Measurements from ENCODE around the gene TMEM119. TPM values are rescaled to one million over a fixed set of nuclear protein-coding genes. Genes with fewer than 3 reads are reported as not detected.
A peak's percentile ranks its signal among the peaks of the same experiment; 100 is the strongest.

The TMEM119 gene
- total and polyA plus RNA-seq, 2 of the 13 experiments (the other 11 are each of a cell fraction or from before 2014, with no cell fraction given) = not detected

DNA sequence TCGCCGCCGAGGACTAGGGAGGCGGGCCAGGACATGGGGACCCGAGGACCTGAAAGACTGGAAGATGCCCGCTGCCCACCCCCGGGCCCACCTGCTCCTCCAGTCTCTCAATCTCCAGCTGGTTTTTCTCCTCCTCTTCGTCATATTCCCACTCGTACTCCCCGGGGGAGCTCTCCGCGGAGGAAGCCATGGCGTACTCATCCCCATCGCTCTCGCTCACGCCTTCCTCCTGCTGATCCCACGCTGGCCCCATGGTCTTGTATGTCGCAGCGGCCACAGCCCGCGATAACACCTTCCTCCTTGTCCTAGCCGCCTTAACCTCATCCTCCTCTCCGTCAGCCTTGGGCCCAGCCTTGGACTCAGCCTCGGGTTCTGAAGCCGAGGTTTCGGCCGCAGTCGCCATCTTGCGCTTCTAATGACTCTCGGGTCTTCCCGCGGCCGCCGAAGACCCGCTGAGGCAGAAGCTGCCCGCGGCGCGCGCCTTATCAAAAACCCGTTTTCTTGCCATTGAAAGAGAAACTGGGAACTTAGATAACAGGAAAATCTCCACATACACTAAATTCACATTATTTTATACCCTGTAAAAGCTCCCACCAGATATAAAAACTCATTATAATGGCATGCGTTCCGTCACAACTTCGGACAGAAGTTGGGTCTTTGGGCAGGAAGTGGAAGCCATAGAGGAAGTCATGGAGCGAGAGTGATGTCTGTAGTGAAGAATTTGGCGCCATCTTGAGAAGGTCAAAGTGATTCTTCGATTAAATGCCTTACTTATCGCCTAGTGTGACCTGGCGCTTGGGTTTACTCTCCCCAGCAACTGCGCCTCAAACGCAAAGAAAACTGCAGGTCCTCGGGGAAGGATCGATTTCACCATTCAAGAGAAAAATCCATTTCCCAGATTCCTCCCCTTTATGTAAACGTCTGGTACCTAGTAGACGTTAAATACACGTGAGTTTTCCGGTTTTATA lies 36.8 kb downstream of the TMEM119 start, which contains the start of gene SART3 (continued):
- TF ChIP-seq, protein P1, sequence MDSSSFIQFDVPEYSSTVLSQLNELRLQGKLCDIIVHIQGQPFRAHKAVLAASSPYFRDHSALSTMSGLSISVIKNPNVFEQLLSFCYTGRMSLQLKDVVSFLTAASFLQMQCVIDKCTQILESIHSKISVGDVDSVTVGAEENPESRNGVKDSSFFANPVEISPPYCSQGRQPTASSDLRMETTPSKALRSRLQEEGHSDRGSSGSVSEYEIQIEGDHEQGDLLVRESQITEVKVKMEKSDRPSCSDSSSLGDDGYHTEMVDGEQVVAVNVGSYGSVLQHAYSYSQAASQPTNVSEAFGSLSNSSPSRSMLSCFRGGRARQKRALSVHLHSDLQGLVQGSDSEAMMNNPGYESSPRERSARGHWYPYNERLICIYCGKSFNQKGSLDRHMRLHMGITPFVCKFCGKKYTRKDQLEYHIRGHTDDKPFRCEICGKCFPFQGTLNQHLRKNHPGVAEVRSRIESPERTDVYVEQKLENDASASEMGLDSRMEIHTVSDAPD (CRISPR knock-in tag; IDR thresholded peaks at IDR 0.05) = 0 out of 2 replicates have a peak, but pooled peaks have one; percentile 27
- TF ChIP-seq ZFYVE20 (CRISPR knock-in tag; IDR thresholded peaks at IDR 0.05; ENCODE audit: borderline replicate concordance, low read depth) (0 out of 2 replicates have a peak, but pooled peaks have one; percentile 37), WIZ (CRISPR knock-in tag; IDR thresholded peaks at IDR 0.05) (0 out of 2 replicates have a peak, but pooled peaks have one; percentile 32), SP2 (CRISPR knock-in tag; IDR thresholded peaks at IDR 0.05) (no peak), ZSCAN25 (CRISPR knock-in tag; IDR thresholded peaks at IDR 0.05) (peak; percentile 17; the same call in 1 of the 2 replicates), JUNB (CRISPR knock-in tag; IDR thresholded peaks at IDR 0.05; ENCODE audit: borderline replicate concordance) (no peak), ZFP90 (CRISPR knock-in tag; IDR thresholded peaks at IDR 0.05; ENCODE audit: borderline replicate concordance) (0 out of 2 replicates have a peak, but pooled peaks have one; percentile 39), GPN1 (CRISPR knock-in tag; IDR thresholded peaks at IDR 0.05; ENCODE audit: borderline replicate concordance) (no peak; the same call in 1 of the 2 replicates), FOXC1 (CRISPR knock-in tag; IDR thresholded peaks at IDR 0.05; ENCODE audit: borderline replicate concordance) (0 out of 2 replicates have a peak, but pooled peaks have one; percentile 43), TMF1 (CRISPR knock-in tag; IDR thresholded peaks at IDR 0.05; ENCODE audit: low read depth) (no peak), RARG (CRISPR knock-in tag; IDR thresholded peaks at IDR 0.05; ENCODE audit: low read depth) (no peak), ZNF329 (CRISPR knock-in tag; IDR thresholded peaks at IDR 0.05; ENCODE audit: low read depth) (no peak), PHF5A (CRISPR knock-in tag; IDR thresholded peaks at IDR 0.05; ENCODE audit: low read depth, unreplicated experiment) (no peak), ZNF724P (CRISPR knock-in tag; IDR thresholded peaks at IDR 0.05; ENCODE audit: borderline replicate concordance) (no peak), TBP (CRISPR knock-in tag; IDR thresholded peaks at IDR 0.05) (no peak)
- TF ChIP-seq, protein P2, sequence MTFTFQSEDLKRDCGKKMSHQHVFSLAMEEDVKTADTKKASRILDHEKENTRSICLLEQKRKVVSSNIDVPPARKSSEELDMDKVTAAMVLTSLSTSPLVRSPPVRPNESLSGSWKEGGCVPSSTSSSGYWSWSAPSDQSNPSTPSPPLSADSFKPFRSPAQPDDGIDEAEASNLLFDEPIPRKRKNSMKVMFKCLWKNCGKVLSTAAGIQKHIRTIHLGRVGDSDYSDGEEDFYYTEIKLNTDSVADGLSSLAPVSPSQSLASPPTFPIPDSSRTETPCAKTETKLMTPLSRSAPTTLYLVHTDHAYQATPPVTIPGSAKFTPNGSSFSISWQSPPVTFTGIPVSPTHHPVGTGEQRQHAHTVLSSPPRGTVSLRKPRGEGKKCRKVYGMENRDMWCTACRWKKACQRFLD (CRISPR knock-in tag; IDR thresholded peaks at IDR 0.05; ENCODE audit: borderline replicate concordance) = peak; percentile 56; the same call in 1 of the 2 replicates
- TF ChIP-seq, protein P3, sequence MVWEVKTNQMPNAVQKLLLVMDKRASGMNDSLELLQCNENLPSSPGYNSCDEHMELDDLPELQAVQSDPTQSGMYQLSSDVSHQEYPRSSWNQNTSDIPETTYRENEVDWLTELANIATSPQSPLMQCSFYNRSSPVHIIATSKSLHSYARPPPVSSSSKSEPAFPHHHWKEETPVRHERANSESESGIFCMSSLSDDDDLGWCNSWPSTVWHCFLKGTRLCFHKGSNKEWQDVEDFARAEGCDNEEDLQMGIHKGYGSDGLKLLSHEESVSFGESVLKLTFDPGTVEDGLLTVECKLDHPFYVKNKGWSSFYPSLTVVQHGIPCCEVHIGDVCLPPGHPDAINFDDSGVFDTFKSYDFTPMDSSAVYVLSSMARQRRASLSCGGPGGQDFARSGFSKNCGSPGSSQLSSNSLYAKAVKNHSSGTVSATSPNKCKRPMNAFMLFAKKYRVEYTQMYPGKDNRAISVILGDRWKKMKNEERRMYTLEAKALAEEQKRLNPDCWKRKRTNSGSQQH (CRISPR knock-in tag; IDR thresholded peaks at IDR 0.05; ENCODE audit: low read depth) = peak; percentile 53; the same call in 1 of the 2 replicates
- TF ChIP-seq, protein P4, sequence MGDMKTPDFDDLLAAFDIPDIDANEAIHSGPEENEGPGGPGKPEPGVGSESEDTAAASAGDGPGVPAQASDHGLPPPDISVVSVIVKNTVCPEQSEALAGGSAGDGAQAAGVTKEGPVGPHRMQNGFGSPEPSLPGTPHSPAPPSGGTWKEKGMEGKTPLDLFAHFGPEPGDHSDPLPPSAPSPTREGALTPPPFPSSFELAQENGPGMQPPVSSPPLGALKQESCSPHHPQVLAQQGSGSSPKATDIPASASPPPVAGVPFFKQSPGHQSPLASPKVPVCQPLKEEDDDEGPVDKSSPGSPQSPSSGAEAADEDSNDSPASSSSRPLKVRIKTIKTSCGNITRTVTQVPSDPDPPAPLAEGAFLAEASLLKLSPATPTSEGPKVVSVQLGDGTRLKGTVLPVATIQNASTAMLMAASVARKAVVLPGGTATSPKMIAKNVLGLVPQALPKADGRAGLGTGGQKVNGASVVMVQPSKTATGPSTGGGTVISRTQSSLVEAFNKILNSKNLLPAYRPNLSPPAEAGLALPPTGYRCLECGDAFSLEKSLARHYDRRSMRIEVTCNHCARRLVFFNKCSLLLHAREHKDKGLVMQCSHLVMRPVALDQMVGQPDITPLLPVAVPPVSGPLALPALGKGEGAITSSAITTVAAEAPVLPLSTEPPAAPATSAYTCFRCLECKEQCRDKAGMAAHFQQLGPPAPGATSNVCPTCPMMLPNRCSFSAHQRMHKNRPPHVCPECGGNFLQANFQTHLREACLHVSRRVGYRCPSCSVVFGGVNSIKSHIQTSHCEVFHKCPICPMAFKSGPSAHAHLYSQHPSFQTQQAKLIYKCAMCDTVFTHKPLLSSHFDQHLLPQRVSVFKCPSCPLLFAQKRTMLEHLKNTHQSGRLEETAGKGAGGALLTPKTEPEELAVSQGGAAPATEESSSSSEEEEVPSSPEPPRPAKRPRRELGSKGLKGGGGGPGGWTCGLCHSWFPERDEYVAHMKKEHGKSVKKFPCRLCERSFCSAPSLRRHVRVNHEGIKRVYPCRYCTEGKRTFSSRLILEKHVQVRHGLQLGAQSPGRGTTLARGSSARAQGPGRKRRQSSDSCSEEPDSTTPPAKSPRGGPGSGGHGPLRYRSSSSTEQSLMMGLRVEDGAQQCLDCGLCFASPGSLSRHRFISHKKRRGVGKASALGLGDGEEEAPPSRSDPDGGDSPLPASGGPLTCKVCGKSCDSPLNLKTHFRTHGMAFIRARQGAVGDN (CRISPR knock-in tag; IDR thresholded peaks at IDR 0.05) = peak; percentile 73
- TF ChIP-seq, protein P5, sequence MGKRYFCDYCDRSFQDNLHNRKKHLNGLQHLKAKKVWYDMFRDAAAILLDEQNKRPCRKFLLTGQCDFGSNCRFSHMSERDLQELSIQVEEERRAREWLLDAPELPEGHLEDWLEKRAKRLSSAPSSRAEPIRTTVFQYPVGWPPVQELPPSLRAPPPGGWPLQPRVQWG (CRISPR knock-in tag; IDR thresholded peaks at IDR 0.05; ENCODE audit: borderline replicate concordance, low read depth) = no peak
